BJ (cell line): ENCODE measurements around the gene GORASP1. TPM values are rescaled to one million over a fixed set of nuclear protein-coding genes. Genes with fewer than 3 reads are reported as not detected.

Source experiments
- CTCF ChIA-PET: fragments of 350-600 bp; formaldehyde crosslinking; extraction: SDS; loops from one replicate; lab custom pipeline; 2021; ENCODE audit warnings: antibody characterized with exemption, inconsistent platforms; lab: Yijun Ruan, JAX
- POLR2A ChIA-PET: fragments of 300-600 bp; sonication (Branson Sonifier 250); formaldehyde crosslinking; extraction: SDS; loops from one replicate; lab custom pipeline; 2021; ENCODE audit warnings: antibody characterized with exemption; lab: Charles Lee
- DNase-seq: peaks from one replicate; pipeline ENCODE4 v3.0.0-alpha.2; 2011; ENCODE audit warnings: low read depth
- H3K27me3 ChIP-seq: 2 replicates; pipeline ENCODE4 v1.6.0; 2011; ENCODE audit warnings: low read length; ENCODE audit not compliant: control insufficient read depth, insufficient read depth
- H3K36me3 ChIP-seq: 2 replicates; pipeline ENCODE4 v1.5.1; 2011; ENCODE audit warnings: low read length; ENCODE audit not compliant: control insufficient read depth, insufficient read depth
- H3K4me3 ChIP-seq: 2 replicates; pipeline ENCODE4 v1.5.1; 2011; ENCODE audit warnings: low read depth, mild to moderate bottlenecking, control low read depth, low read length
- CTCF ChIP-seq: IDR thresholded peaks from 2 replicates; pipeline ENCODE4 v1.5.1; 2011; ENCODE audit warnings: low read depth, mild to moderate bottlenecking, control low read depth, inconsistent platforms, low read length, moderate library complexity; ENCODE audit not compliant: insufficient read depth
- polyA plus RNA-seq: library from polyadenylated mRNA; depleted of rRNA; stranded (reverse); fragments of >200 nt; gene quantifications from 2 replicates; pipeline ENCODE4 v1.2.3, GENCODE V29; 2011

GORASP1 gene
- polyA plus RNA-seq, 1 experiment = 87.0 TPM

- peaks cover 2% of the 10 kb centered on the region; the same call in 1 of the 2 replicates for H3K36me3 ChIP-seq
- ChIA-PET POLR2A (no interaction called here), CTCF (interaction anchor here (0.8 to 10.2 kb wide), 6 partner anchors 10 to 157 kb away, joined by 3 to 66 read pairs (median 4); partner anchors contain the start of gene XIRP1)
- no peaks in the 10 kb centered on the region for H3K27me3 ChIP-seq
- no peak overlapping the region for H3K4me3 ChIP-seq
- no peak for DNase-seq
- no peak for TF ChIP-seq CTCF
These were observed 26.9 kb upstream of the GORASP1 start for GRCh38 chr3:39134305-39134704.

- TF ChIP-seq CTCF = no peak
- no peaks in the 10 kb centered on the region for H3K27me3 ChIP-seq
- H3K36me3 ChIP-seq = peaks cover 2% of the 10 kb centered on the region; the same call in 1 of the 2 replicates
- no peak overlapping the region for H3K4me3 ChIP-seq
- no peak for DNase-seq
- ChIA-PET CTCF (interaction anchor here (0.8 to 10.2 kb wide), 7 partner anchors 10 to 158 kb away, joined by 3 to 66 read pairs (median 3); partner anchors contain the start of gene XIRP1), POLR2A (no interaction called here)
These were observed 26.4 kb upstream of the GORASP1 start for GRCh38 chr3:39133822-39134221.

GRCh38 chr3:39133093-39133490, 25.7 kb upstream of the GORASP1 start:
- POLR2A ChIA-PET = no interaction called here
- CTCF ChIA-PET = interaction anchor here (1.1 to 10.2 kb wide), 4 partner anchors 13 to 159 kb away, joined by 3 to 66 read pairs (median 6); no protein-coding TSS in a partner anchor

GRCh38 chr3:39132096-39133092, 25.0 kb upstream of the GORASP1 start:
- CTCF ChIA-PET = interaction anchor here (1.1 to 11.2 kb wide), 4 partner anchors 14 to 159 kb away, joined by 3 to 300 read pairs (median 35); no protein-coding TSS in a partner anchor
- H3K4me3 ChIP-seq = no peak overlapping the region
- H3K27me3 ChIP-seq = no peaks in the 10 kb centered on the region
- no peak for TF ChIP-seq CTCF
- DNase-seq = no peak
- no peaks in the 10 kb centered on the region for H3K36me3 ChIP-seq
- POLR2A ChIA-PET = no interaction called here

More at GRCh38 chr3:39133093-39133490, 25.7 kb upstream of the GORASP1 start:
- H3K4me3 ChIP-seq = no peak overlapping the region
- H3K36me3 ChIP-seq = no peaks in the 10 kb centered on the region; the same call in 1 of the 2 replicates
- H3K27me3 ChIP-seq = no peaks in the 10 kb centered on the region
- no peak for TF ChIP-seq CTCF
- no peak for DNase-seq
